ENCODE measurements around the gene NUDT3. TPM values are rescaled to one million over a fixed set of nuclear protein-coding genes. Genes with fewer than 3 reads are reported as not detected.
"Not testable (repeated sequence)": the region's sequence is repeated elsewhere in the genome, so short reads cannot be mapped to it uniquely, and the experiment has no call there.

NUDT3 gene
- total RNA-seq, 1 donor from 2014 or later: 16.7 TPM

GRCh38 chr6:34272013-34272926, 120.2 kb downstream of the NUDT3 start:
- H2AFZ ChIP-seq (ENCODE audit: low read depth, low read length): no peak overlapping the region
- no peaks in the 10 kb centered on the region for H3K36me3 ChIP-seq (ENCODE audit: insufficient read depth, low read length)
- H4K20me1 ChIP-seq (ENCODE audit: insufficient read depth, low read length): no peaks in the 10 kb centered on the region
- Mint-ChIP-seq H3K4me1 (ENCODE audit: low read depth, unreplicated experiment) (peaks cover 2% of the 10 kb centered on the region), H3K27ac (ENCODE audit: unreplicated experiment) (no peak overlapping the region), H3K27me3 (ENCODE audit: low read depth, unreplicated experiment) (no peaks in the 10 kb centered on the region), H3K36me3 (ENCODE audit: low read depth, unreplicated experiment) (peaks cover 8% of the 10 kb centered on the region), H3K9me3 (ENCODE audit: unreplicated experiment) (no peaks in the 10 kb centered on the region), H3K4me3 (ENCODE audit: unreplicated experiment) (no peak overlapping the region)
- H3K9me3 ChIP-seq (ENCODE audit: insufficient read depth, low read depth, low read length): no peaks in the 10 kb centered on the region
- FAIRE-seq (no peak), DNase-seq (ENCODE audit: low read depth) (no peak)
- no peak overlapping the region for H3K9ac ChIP-seq (ENCODE audit: low read length)
- H3K4me1 ChIP-seq (ENCODE audit: insufficient read depth, low read length): no peaks in the 10 kb centered on the region
- no peak for TF ChIP-seq CTCF (IDR thresholded peaks at IDR 0.05; ENCODE audit: insufficient read depth, low read depth, low read length)
- TF ChIP-seq EZH2 (IDR thresholded peaks at IDR 0.05; ENCODE audit: insufficient read depth, low read length): no peak
- H3K79me2 ChIP-seq (ENCODE audit: insufficient read depth, low read length): no peaks in the 10 kb centered on the region
- no peaks in the 10 kb centered on the region for H3K27me3 ChIP-seq (ENCODE audit: insufficient read depth, low read length)
- H3K4me3 ChIP-seq (ENCODE audit: insufficient read depth, low read depth, low read length): no peak overlapping the region
- H3K27ac ChIP-seq (ENCODE audit: low read depth, low read length): no peak overlapping the region
- H3K4me2 ChIP-seq (ENCODE audit: low read length): no peak overlapping the region

- H3K27ac Mint-ChIP-seq (ENCODE audit: unreplicated experiment); H3K27me3 ChIP-seq (ENCODE audit: insufficient read depth, low read length); H3K4me3 ChIP-seq (ENCODE audit: insufficient read depth, low read depth, low read length); H3K36me3 ChIP-seq (ENCODE audit: insufficient read depth, low read length); H2AFZ ChIP-seq (ENCODE audit: low read depth, low read length); H3K4me1 ChIP-seq (ENCODE audit: insufficient read depth, low read length); DNase-seq (ENCODE audit: low read depth); H4K20me1 ChIP-seq (ENCODE audit: insufficient read depth, low read length); H3K4me1 Mint-ChIP-seq (ENCODE audit: low read depth, unreplicated experiment); H3K4me3 Mint-ChIP-seq (ENCODE audit: unreplicated experiment); FAIRE-seq; H3K27ac ChIP-seq (ENCODE audit: low read depth, low read length); H3K9me3 Mint-ChIP-seq (ENCODE audit: unreplicated experiment); H3K9me3 ChIP-seq (ENCODE audit: insufficient read depth, low read depth, low read length); H3K9ac ChIP-seq (ENCODE audit: low read length); H3K4me2 ChIP-seq (ENCODE audit: low read length); H3K27me3 Mint-ChIP-seq (ENCODE audit: low read depth, unreplicated experiment); H3K79me2 ChIP-seq (ENCODE audit: insufficient read depth, low read length); H3K36me3 Mint-ChIP-seq (ENCODE audit: low read depth, unreplicated experiment): not testable (repeated sequence)
Observed at GRCh38 chr6:34269658-34270341, 122.7 kb downstream of the NUDT3 start.

- H2AFZ ChIP-seq (ENCODE audit: low read depth, low read length); H3K27ac ChIP-seq (ENCODE audit: low read depth, low read length); H3K27ac Mint-ChIP-seq (ENCODE audit: unreplicated experiment); H3K4me3 ChIP-seq (ENCODE audit: insufficient read depth, low read depth, low read length); H3K4me1 Mint-ChIP-seq (ENCODE audit: low read depth, unreplicated experiment); H4K20me1 ChIP-seq (ENCODE audit: insufficient read depth, low read length); H3K4me1 ChIP-seq (ENCODE audit: insufficient read depth, low read length); H3K27me3 ChIP-seq (ENCODE audit: insufficient read depth, low read length); H3K9me3 ChIP-seq (ENCODE audit: insufficient read depth, low read depth, low read length); FAIRE-seq; H3K4me2 ChIP-seq (ENCODE audit: low read length); H3K4me3 Mint-ChIP-seq (ENCODE audit: unreplicated experiment); H3K79me2 ChIP-seq (ENCODE audit: insufficient read depth, low read length); H3K36me3 Mint-ChIP-seq (ENCODE audit: low read depth, unreplicated experiment); DNase-seq (ENCODE audit: low read depth); H3K9ac ChIP-seq (ENCODE audit: low read length); H3K36me3 ChIP-seq (ENCODE audit: insufficient read depth, low read length); H3K9me3 Mint-ChIP-seq (ENCODE audit: unreplicated experiment); H3K27me3 Mint-ChIP-seq (ENCODE audit: low read depth, unreplicated experiment): not testable (repeated sequence)
Observed at GRCh38 chr6:34269132-34269531, 123.3 kb downstream of the NUDT3 start.

All from astrocyte (in vitro differentiated cells and primary cell).